NCI-H524 treated with DMSO at 0.1 percent for 48 hours (cell line): Measurements from ENCODE around the gene SNW1.
"Not testable (repeated sequence)": the region's sequence is repeated elsewhere in the genome, so short reads cannot be mapped to it uniquely, and the experiment has no call there.

Experiments
- DNase-seq: peaks from one replicate; lab custom pipeline; 2025; lab: John Stamatoyannopoulos, UW

SNW1 gene

DNA sequence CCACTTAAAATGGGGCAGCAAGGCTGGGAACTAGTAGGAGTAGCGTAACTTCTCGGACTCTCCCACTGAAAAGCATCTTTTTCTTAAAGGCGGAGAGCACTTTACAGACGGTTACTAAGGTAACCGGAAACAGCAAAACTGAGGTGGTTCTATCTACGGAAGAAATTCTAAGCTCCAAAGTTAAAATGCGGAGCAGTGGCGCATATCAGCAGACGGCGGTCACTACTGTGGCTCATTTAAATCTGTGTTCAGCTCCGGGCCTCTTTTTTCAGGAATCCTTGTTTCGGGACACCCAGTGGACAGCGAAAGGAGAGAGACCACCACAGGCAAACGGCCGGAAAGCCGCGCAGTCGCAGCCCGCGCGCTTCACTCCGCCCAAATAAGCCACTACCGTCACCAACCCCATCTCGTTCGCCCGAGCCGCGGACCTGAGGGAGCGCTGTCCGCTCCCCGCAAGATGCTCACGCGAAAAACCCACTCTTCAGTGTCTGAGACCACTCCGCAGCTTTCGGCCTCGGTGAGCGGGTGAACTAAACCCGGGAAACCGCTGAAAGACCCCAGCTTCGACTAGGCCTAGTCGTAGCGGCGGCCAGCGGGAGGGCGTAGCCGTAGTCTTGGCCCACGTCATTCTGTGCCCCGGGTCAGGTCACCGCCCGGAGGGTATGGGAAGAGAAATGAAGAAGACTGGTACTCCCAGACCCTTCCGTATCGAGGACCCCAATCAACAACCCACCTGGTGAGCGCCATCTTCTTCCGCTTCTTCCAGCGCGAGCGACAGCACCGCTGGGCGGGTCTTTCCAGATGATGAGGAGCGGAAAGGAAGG, at the start of gene SNW1:
Gene SNW1 (minus strand): TSS at position 776 of the 824 bp plus-strand sequence. CDS start 29 bp downstream, at position 747.
- DNase-seq, result peak; percentile 97

DNA sequence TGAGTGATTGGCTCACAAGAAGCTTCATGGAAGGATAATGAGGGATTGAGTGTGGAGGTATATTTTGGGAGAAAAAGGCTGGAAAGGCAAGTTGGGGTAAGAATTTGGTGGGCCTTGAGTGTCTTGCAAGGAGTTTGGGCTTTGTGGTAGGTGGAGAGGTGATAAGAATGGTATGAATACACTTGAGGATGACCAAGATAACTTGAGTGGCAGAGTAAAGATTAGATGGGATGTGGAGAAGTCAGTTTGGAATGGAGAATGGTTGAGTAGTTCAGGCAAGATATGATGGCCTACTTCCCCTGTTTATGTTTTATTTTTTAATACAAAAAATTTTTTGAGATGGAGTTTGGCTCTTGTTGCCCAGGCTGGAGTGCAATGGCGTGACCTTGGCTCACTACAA, 48.1 kb upstream of the SNW1 start:
- DNase-seq, result no peak

DNA sequence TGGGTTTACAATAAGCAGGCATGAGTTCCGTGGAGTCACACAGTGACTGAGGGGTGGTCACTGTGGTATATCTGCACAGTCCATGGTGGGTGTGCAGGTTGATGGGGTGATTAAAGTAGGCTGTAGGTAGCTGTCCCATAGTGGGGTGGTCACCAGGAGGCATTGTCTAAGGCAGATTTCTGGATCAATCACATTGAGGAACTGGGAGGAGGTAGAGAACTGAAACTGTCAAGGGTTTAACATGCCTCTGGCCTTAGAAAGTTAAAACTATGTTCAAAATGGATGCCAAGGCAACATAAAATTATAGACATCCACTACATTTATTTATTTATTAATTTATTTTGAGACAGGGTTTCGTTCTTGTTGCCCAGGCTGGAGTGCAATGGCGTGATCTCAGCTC, 47.3 kb upstream of the SNW1 start:
- DNase-seq, result no peak

DNA sequence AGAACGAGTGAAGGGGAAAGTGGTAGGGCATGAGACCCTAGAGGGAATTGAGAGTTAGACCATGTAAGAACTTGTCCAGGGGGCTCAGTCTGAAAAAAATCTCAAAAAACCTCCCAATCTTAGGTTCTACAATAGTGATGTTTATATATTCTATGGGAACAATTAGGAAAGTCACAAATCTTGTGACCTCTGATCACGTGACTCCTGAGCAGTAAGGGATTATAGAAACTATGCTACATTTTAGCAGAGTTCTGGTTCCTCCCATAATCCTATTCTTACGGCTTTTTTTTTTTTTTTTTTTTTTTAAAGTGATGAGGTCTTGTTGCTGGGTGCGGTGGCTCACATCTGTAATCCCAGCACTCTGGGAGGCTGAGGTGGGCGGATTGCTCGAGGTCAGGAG, 44.8 kb upstream of the SNW1 start:
- DNase-seq, result no peak

DNA sequence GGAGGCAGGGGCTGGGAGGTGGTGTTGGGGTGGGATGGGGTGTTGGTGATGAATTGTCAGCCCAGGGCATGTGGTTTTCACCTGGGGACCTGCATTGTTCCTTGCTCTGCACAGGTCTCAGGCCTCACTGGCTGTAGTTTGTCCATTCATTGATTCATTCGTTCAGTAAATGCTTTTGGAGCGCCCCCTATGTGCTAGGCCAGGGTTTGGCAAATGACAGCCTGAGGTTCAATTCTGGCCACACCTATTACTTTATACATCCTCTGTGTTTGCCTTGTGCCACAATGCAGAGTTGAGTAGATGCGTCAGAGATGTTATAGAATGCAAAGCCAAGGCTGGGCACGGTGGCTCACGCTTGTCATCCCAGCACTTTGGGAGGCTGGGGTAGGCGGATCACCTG, 43.6 kb upstream of the SNW1 start:
- no peak for DNase-seq

DNA sequence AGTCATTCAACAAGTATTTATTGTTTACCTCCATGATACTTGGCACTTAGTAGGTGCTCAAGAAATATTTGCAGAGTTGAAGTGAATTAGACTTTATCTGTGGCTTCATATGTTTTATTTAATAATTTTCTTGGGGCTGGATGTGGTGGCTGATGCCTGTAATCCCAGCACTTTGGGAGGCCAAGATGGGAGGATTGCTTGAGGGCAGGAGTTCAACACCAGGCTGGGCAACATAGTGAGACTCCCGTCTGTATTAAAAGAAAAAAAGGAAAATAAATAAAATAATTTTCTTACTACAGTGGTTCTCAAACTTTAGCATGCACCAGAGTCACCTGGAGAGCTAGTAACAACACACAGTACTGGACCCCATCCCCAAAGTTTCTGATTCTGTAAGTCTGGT, 39.9 kb upstream of the SNW1 start:
- DNase-seq, result no peak

DNA sequence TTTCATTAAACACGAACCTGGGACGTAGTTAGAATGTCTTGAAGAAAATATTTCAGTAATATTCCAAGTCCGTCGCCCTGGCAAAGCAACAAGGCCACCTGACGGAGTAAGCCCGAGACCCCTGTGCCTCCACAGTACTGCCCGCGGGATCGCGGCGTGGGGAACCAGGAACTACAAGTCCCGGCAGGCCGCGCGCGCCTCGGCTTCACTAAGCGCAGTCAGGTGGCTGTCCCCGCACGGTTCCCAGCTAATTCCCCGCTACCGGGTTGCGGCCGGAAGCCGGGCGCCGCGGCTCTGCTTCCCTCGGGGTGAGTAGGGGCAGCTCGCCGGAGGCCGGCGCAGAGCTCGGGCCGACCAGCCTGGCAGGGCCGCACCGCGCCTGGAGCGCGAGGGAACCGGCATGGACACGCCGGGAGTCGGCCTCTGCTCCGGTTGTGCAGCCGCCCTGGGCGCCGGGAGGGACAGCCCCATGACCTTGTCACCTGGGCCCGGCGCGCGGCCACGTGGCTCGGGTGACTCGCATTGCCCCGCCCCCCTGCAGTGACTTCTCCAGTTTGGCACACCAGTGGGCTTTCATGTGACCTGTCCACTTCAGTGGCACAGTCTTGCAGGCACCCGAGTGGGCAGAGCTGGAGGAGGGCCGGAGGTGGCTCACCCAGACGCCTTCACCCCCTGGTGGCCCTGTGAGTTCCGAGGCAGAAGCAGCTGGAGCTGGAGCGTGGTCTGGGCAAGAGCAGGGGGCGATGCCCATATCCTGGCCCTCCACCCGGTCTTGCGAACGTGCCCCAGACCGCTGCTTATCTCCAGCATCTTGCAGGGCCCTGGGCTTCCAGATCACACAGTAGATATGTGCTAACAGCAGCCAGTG, 39.1 kb upstream of the SNW1 start, which contains the start of gene ADCK1:
Gene ADCK1 (plus strand): TSS at position 247 of the 868 bp plus-strand sequence. CDS start 18,870 bp downstream, outside the sequence.
- peak; percentile 41 for DNase-seq

DNA sequence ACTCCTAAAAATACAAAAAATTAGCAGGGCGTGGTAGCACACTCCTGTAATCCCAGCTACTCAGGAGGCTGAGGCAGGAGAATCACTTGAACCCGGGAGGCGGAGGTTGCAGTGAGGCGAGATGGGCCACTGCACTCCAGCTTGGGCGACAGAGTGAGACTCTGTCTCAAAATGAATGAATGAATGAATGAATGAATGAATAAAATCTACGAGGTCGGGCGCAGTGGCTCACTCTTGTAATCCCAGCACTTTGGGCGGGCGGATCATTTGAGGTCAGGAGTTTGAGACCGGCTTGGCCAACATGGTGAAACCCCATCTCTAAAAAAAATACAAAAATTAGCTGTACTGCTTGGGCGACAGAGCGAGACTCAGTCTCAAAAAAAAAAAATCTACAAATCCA, 38.5 kb upstream of the SNW1 start:
- DNase-seq, result not testable (repeated sequence)

DNA sequence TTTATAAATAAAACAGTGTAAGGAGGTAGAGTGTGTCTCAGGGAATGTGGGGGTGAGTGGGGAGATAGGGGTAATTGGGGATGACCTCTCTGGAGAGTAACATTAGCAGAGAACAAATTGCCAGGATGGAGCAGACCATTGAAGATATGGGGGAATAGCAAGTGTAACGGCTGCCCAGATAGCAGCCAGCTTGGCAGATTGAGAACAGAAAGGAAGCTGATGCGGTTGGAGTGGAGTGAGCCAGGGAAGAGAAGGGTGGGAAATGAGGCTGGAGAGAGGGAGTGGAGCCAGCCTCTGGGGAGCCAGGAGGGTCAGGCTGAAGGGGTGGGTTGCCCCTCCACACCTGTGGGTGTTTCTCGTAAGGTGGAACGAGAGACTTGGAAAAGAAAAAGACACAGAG, 33.4 kb upstream of the SNW1 start:
- no peak for DNase-seq

DNA sequence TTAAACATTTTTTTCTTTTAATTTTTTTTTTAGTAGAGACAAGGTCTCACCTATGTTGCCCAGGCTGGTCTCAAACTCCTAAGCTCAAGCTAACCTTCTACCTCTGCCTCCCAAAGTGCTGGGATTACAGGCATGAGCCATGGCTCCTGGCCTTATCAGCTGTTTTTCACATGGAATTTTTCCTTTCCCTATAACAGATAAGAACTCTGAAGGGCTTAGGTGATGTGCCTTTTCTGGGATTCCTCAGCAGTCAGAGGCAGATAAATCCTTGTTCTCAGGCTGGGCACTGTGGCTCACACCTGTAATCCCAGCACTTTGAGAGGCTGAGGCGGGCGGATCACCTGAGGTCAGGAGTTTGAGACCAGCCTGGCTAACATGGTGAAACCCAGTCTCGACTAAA, 32.3 kb upstream of the SNW1 start:
- not testable (repeated sequence) for DNase-seq

DNA sequence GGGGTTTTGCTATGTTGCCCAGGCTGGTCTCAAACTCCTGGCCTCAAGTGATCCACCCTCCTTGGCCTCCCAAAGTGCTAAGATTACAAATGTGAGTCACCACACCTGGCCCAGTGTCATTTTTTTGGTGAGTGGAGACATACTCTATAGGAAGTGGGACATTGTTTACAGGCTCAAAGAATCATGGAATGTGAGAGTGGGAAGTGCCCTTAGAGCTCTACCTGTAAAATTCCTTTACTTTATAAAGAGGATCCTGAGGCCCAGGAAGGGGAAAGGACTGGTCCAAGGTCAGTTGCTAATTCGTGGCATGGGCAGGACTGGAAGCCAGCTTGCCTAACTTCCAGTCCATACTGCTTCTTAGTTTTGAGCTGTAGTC, 30.3 kb upstream of the SNW1 start:
- no peak for DNase-seq

DNA sequence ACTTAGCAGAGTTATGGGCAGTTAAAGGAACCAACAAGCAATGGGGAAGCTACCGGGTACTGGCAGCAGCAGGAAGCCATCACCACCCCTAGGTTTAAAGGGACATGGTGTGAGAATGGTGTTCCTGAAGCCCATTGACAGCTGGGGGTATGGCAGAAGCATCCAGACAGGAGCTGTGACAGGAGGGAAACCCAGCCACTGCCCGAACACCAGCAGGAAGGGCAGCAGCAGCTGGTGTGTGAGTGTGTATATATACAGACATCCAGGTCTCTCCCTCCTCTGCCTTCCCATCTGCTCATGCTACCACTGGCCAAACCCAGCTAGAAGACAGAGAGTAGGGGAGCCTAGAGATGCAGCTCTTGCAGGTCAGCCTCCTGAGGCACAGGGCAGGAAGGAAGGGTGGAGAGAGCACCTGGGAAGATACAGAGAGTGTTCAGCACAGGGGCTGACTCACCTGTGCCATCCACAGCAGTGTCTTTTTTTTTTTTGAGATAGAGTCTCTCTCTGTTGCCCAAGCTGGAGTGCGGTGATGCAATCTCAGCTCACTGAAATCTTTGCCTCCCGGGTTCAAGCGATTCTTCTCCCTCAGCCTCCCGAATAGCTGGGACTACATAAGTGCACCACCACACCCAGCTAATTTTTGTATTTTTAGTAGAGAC, 29.7 kb upstream of the SNW1 start:
- peak; percentile 93 for DNase-seq

DNA sequence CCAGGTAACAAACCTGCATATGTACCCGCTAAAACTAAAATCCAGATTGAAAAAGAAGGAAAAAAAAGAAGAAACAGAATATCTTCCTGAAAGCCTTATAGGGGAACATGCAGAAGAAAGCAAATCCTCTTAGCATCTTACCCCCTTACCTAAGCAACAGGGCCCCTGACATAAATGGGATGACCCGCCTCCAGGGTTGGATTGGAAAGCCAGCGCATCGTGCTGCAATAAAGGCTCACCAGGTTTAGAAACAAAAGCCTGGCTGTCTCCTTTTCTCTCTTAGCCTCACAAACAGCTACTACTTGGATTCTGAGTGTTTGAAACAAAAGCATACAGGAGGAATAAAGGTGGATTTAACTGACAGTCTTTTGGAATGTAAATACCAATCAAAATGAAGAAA, 25.2 kb upstream of the SNW1 start:
- DNase-seq, result no peak

DNA sequence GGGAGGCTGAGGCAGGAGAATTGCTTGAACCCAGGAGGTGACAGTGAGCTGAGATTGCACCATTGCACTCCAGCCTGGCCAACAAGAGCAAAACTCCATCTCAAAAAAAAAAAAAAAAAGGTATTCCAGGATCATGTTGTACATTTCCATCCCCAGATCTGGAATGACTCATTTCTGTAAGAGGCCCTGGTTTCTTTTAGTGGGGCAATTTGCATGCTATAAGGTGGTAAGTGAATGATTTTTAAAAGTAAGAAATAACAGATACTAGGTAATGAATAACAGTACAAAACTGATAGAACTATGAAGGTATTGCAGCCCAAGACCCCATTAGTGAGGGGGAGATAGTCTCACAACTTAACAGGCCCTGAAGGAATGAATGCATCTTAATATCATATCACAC, 21.2 kb upstream of the SNW1 start:
- no peak for DNase-seq

DNA sequence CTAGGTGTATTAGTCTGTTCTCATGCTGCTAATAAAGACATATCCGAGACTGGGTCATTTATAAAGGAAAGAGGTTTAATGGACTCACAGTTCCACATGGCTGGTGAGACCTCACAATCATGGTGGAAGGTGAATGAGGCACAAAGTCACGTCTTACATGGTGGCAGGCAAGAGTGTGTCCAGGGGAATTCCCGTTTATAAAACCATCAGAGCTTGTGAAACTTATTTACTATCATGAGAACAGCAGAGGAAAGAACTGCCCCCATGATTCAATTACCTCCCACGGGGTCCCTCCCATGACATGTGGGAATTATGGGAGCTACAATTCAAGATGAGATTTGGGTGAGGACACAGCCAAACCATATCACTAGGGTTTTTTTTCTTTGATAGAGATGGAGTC, 13.0 kb upstream of the SNW1 start:
- not testable (repeated sequence) for DNase-seq

DNA sequence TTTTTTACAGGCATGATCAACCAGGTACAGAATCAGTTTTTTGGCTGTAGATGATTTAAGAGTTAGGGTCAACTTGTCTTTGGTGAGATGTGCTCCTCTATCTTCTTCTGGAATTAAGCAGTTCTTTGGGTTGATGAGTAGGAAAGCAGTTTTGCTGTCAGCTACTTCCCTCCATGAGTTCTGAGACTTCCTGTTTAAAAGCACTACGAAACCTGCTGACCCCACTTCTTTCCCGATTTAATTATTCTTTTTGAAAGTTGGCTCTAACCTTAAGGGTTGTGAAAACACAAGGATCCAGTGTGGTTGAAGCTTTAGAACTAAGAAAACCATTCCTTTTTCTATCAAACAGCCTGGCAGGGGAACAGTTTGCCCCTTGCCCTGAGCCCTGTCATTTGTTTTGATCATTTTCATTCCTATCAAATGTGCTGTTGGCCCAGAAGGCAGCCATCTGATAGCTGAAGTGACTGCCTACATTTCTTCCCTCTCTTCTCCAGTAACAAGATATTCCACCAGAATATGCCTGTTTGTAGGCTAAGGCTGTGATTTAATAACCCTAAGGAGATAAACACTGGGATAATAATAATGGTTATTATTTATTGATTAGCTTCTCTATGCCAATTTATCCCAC, 7.6 kb upstream of the SNW1 start:
- DNase-seq, result not testable (repeated sequence)

DNA sequence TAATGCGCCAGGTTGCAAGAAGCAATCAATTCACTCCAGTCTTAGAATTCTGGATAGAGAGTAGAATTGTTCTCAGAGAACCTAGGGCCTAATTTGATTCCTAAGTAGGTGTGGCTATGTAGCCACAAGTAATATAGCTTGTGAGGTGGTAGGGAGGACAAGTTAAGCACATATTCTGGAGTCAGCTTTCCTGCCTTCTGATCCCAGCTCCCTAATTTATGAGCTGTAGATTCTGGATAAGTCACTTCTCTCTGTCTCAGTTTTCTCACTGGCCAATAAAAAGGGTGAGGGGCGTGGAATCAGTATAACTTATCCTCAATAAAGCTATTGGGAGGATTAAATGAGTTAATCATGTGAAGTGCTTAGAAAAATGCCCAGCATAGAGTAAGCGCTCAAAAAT, 3.0 kb upstream of the SNW1 start:
- no peak for DNase-seq

DNA sequence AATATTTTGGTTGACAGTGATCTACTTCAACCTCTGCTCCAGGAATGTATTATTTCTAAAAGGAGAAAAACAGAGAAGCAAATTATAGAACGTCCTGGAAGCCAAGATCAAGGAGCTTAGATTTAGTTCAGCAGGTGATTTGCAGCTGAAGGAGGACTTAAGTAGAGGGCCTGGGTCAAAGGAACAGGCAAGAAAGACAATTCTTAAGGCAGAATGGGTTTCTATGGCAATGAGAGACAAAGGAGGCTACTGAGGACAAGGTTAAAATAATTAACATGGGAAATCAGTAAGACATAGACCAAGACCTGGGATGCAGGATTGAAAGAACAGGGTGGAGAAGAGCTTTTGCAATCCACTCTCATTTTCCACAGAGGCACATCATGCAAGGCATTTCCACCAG, 2.4 kb upstream of the SNW1 start:
- DNase-seq, result no peak

DNA sequence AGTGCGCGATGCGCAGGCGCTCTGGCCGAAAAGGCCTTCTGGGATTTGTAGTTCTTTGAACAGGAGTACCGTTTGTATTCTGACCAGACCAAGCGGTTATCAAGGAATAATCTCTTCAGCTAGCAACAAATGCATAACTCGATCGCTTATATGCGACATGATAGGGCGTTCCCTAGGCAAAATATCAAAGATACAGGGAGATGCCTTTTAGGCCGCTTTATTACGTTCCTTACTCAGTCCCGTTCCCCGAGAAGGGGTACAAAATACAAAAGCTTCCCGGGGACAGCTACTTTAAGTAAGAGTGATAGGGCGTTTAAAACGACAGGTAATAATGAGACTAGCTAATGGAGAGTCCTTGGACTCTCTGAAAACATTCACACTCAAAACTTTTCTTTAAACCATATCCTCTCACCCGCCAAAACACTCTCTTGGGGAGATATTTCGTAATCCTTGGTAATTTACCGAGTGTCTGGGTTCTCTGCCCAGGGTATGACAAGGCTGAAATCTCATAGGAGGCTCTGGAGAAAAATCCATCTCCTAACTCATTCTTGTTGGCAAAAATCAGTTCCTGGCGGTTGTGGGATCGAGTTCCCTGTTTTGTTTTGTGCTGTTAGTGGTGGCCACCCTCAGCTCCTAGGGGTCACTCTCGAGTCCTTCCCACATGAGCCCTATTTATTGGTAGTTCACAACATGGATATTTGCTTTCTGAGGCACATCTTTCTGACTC, 412 bp upstream of the SNW1 start:
- no peak for DNase-seq

DNA sequence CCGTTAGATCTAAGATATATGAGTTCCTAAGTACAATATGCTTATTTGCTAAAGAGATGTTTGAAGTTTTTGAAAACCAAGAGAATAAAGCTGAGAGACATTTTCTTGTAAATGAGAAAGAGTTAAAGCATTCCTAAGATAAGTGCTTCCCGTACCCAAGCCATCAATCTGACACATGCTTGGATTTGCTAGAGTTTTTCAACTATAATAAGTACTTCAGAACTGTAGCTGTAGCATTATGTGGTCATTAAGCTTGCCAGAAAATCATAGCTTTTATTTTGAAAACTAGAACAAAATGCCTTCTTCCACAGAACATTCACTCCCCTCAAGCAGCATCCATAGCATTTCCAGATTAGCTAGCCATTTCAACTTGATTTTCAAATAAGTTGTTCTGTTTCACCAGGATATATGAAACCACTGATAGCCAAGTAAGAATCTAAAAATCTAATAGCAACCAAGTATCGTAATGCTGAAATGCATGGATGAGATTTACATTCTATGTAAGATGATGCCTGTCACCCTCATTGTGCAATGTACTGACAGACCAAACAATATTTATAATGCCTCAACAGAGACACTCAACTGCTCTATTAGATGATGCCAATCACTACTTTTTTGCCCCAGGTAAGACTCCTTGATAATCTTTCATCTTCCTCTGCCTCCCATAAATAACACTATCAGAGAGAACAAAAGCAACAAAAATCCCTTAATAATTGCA, 8.0 kb downstream of the SNW1 start:
- no peak for DNase-seq

DNA sequence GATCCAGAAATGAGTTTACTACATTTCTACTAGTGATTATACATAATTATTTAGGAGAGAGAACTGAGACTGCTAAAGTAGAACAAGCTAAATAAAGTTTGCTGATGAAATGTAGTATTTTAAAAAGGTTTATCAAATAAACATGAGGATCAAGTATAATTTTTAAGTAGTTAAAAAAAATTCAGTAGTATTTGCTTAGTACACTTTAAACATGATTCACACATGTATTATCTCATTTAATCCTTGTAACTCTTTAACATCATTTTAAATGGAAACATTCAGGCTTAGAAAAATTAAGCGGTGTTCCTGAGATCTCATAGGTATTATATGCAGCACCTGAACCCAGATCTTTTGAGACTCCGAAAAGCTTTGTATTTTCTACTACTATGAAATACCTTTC, 8.7 kb downstream of the SNW1 start:
- DNase-seq, result no peak
